Measurements from ENCODE around the gene CELF6.

CELF6 gene

DNA sequence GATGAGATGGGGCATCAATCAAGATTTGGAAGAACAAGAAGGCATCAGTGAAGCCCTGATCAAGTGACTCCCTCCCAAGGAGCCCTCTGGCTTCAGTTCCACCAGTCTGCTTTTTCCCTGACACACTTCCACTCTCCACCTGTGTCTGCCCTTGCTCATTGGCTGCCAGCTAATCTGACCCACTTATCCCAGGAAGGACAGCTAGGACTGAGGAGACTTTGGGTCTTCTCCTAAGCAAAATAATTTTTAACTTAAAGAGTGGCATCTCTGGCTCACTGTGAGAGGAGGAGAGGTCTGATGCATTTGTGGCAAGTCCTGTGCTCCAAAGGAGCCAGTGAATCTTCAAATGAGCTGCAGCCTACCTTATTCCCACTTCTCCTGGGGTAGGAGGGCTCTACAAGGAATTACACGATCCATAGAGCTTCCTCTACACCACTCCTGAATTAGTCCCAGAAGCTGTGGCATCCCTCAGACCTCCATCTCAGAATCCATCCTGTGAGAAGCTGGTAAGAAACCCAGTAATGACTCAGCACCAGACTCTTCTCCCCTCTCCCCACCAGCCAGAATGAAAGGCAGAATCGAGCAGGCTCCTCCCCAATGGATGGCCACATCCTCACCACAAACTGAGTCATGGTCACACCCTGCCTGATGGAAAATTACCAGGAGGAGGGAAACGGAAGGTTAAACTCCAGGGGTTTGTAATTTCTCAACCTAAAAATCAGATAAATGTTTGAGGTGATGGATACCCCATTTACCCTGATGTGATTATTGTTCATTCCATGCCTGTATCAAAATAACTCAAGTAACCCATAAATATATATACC, 82.7 kb downstream of the CELF6 start:
- TF ChIP-seq RAD21 (IDR thresholded peaks at IDR 0.05; ENCODE audit: low read depth) = no peak
- peak; percentile 46; the same call in 1 of the 2 replicates for TF ChIP-seq TAF1 (IDR thresholded peaks at IDR 0.05; ENCODE audit: low read depth)
- TF ChIP-seq NFIC (IDR thresholded peaks at IDR 0.05) = no peak
- TF ChIP-seq CREB1 (IDR thresholded peaks at IDR 0.05; ENCODE audit: low read depth) = no peak
- TF ChIP-seq ZBTB7A (IDR thresholded peaks at IDR 0.05; ENCODE audit: low read depth) = no peak
- no peak for TF ChIP-seq TCF12 (IDR thresholded peaks at IDR 0.05; ENCODE audit: low read depth)
- TF ChIP-seq, protein P1, sequence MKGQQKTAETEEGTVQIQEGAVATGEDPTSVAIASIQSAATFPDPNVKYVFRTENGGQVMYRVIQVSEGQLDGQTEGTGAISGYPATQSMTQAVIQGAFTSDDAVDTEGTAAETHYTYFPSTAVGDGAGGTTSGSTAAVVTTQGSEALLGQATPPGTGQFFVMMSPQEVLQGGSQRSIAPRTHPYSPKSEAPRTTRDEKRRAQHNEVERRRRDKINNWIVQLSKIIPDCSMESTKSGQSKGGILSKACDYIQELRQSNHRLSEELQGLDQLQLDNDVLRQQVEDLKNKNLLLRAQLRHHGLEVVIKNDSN (IDR thresholded peaks at IDR 0.05) = no peak
- no peak for TF ChIP-seq EGR1 (IDR thresholded peaks at IDR 0.05)
- TF ChIP-seq TEAD4 (IDR thresholded peaks at IDR 0.05) = no peak
- TF ChIP-seq, protein P2, sequence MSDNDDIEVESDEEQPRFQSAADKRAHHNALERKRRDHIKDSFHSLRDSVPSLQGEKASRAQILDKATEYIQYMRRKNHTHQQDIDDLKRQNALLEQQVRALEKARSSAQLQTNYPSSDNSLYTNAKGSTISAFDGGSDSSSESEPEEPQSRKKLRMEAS (IDR thresholded peaks at IDR 0.05) = no peak
- TF ChIP-seq CEBPB (IDR thresholded peaks at IDR 0.05) = no peak
- TF ChIP-seq, protein P3, sequence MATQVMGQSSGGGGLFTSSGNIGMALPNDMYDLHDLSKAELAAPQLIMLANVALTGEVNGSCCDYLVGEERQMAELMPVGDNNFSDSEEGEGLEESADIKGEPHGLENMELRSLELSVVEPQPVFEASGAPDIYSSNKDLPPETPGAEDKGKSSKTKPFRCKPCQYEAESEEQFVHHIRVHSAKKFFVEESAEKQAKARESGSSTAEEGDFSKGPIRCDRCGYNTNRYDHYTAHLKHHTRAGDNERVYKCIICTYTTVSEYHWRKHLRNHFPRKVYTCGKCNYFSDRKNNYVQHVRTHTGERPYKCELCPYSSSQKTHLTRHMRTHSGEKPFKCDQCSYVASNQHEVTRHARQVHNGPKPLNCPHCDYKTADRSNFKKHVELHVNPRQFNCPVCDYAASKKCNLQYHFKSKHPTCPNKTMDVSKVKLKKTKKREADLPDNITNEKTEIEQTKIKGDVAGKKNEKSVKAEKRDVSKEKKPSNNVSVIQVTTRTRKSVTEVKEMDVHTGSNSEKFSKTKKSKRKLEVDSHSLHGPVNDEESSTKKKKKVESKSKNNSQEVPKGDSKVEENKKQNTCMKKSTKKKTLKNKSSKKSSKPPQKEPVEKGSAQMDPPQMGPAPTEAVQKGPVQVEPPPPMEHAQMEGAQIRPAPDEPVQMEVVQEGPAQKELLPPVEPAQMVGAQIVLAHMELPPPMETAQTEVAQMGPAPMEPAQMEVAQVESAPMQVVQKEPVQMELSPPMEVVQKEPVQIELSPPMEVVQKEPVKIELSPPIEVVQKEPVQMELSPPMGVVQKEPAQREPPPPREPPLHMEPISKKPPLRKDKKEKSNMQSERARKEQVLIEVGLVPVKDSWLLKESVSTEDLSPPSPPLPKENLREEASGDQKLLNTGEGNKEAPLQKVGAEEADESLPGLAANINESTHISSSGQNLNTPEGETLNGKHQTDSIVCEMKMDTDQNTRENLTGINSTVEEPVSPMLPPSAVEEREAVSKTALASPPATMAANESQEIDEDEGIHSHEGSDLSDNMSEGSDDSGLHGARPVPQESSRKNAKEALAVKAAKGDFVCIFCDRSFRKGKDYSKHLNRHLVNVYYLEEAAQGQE (IDR thresholded peaks at IDR 0.05; ENCODE audit: low read depth) = no peak
- TF ChIP-seq EP300 (IDR thresholded peaks at IDR 0.05; ENCODE audit: borderline replicate concordance) = peak; percentile 68; the same call in 1 of the 2 replicates
- TF ChIP-seq YY1 (IDR thresholded peaks at IDR 0.05; ENCODE audit: low read depth) = no peak
- no peak for TF ChIP-seq FOXM1 (IDR thresholded peaks at IDR 0.05; ENCODE audit: borderline replicate concordance, low read depth)

DNA sequence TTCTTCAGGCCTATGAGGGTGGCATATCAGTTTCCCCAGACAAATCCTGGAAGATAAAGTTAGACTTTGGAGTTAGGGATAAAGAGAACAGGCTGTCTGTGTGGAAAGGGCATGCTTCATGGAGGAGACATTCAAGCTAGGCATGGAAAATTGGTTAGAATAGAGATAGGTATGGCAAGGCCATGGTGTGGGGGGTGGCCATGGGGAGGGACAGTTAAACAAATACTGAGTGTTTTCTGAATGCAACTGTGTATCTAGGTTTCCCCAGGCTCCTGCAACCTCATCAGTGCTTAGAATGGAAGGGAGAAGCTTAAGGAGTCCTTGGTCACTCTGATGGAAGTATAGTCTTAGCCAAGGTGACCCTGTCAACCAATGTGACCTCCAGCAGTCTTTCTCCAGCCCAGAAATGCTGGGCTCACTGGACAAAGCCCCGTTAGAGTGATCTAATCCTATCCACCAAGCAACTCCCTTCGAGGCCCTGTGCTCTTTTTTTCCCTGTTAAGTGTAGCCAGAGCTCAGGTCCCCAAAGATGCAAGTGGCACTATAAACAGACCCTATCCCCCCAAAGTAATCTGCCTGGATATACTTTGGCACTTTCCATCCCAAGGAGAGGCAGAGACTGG, 83.5 kb downstream of the CELF6 start:
- TF ChIP-seq TAF1 (IDR thresholded peaks at IDR 0.05; ENCODE audit: low read depth) = no peak
- TF ChIP-seq CEBPB (IDR thresholded peaks at IDR 0.05) = no peak
- no peak for TF ChIP-seq YY1 (IDR thresholded peaks at IDR 0.05; ENCODE audit: low read depth)
- TF ChIP-seq NFIC (IDR thresholded peaks at IDR 0.05) = no peak
- TF ChIP-seq RAD21 (IDR thresholded peaks at IDR 0.05; ENCODE audit: low read depth) = no peak
- TF ChIP-seq ZBTB7A (IDR thresholded peaks at IDR 0.05; ENCODE audit: low read depth) = no peak
- TF ChIP-seq, protein P1 (IDR thresholded peaks at IDR 0.05) = no peak
- no peak for TF ChIP-seq FOXM1 (IDR thresholded peaks at IDR 0.05; ENCODE audit: borderline replicate concordance, low read depth)
- TF ChIP-seq, protein P3 (IDR thresholded peaks at IDR 0.05; ENCODE audit: low read depth) = no peak
- TF ChIP-seq, protein P2 (IDR thresholded peaks at IDR 0.05) = no peak
- no peak for TF ChIP-seq TCF12 (IDR thresholded peaks at IDR 0.05; ENCODE audit: low read depth)

DNA sequence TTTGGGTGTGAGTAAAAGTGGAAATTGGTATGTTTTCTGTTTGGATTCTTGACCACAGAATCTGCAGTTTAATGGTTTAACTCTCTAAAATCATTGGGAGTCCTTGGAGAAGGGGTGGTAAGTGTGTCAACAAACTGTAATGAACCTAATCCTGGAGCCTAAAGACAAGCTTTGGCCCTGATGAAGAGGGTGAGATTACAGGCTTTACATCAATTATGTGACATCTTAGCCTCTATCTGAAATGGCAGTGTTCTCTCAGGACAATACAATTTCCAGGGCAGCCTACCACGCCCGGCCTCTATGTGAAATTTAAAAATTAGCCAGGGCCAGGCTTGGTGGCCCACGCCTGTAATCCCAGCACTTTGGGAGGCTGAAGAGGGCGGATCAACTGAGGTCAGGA, 84.7 kb downstream of the CELF6 start:
- TF ChIP-seq TCF12 (IDR thresholded peaks at IDR 0.05; ENCODE audit: low read depth) (no peak), CREB1 (IDR thresholded peaks at IDR 0.05; ENCODE audit: low read depth) (no peak), CEBPB (IDR thresholded peaks at IDR 0.05) (no peak), EP300 (IDR thresholded peaks at IDR 0.05; ENCODE audit: borderline replicate concordance) (no peak), TAF1 (IDR thresholded peaks at IDR 0.05; ENCODE audit: low read depth) (no peak), TEAD4 (IDR thresholded peaks at IDR 0.05) (no peak), NFIC (IDR thresholded peaks at IDR 0.05) (no peak), ZBTB7A (IDR thresholded peaks at IDR 0.05; ENCODE audit: low read depth) (no peak), RAD21 (IDR thresholded peaks at IDR 0.05; ENCODE audit: low read depth) (no peak), YY1 (IDR thresholded peaks at IDR 0.05; ENCODE audit: low read depth) (no peak), EGR1 (IDR thresholded peaks at IDR 0.05) (no peak)
- TF ChIP-seq, protein P1 (IDR thresholded peaks at IDR 0.05) = no peak
- TF ChIP-seq, protein P2 (IDR thresholded peaks at IDR 0.05) = no peak

Measured in Ishikawa (cell line).